Activated T-cell treated with anti-CD3 and anti-CD28 coated beads, Interleukin-2, amount 50 U/mL, for 48 hours (primary cell): Measurements from ENCODE around the gene UGT1A8.
A peak's percentile ranks its signal among the peaks of the same experiment; 100 is the strongest.
"Not testable (repeated sequence)": the region's sequence is repeated elsewhere in the genome, so short reads cannot be mapped to it uniquely, and the experiment has no call there.

Experiments used
- DNase-seq, 2 experiments: peaks; one replicate each; pipeline ENCODE4 v3.0.0-alpha.2; 2020

The UGT1A8 gene

DNA sequence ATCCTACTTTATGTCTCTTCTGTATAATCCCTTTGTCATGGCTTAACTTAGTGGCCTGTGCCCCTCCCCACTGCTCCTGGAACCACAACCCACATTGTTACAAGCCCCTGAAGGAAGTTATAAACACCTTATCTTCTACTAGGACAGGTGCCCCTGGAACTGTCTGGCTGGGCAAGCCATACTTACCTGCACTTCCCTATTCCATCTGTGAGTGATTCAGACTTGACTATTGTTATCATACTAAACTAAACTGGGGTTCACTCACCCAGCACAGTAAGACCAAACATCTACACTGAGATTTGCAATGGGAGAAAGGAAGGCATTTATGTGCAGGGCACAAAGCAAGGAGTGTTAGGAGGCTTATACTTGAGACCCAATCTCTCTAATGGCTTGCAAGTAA lies 71.6 kb downstream of the UGT1A8 start:
- DNase-seq, result no peak

GRCh38 chr2:233689501-233689900 lies 72.1 kb downstream of the UGT1A8 start:
- DNase-seq, result no peak

GRCh38 chr2:233690444-233690843 lies 73.0 kb downstream of the UGT1A8 start:
- no peak for DNase-seq

GRCh38 chr2:233691443-233692433 lies 74.3 kb downstream of the UGT1A8 start:
- DNase-seq, result no peak

GRCh38 chr2:233692648-233693047 lies 75.2 kb downstream of the UGT1A8 start, which contains the start of gene UGT1A6:
Gene UGT1A6, plus strand, starts transcription at chr2:233692890. Its CDS starts 115 bp downstream, at chr2:233693005.
- DNase-seq, result no peak

DNA sequence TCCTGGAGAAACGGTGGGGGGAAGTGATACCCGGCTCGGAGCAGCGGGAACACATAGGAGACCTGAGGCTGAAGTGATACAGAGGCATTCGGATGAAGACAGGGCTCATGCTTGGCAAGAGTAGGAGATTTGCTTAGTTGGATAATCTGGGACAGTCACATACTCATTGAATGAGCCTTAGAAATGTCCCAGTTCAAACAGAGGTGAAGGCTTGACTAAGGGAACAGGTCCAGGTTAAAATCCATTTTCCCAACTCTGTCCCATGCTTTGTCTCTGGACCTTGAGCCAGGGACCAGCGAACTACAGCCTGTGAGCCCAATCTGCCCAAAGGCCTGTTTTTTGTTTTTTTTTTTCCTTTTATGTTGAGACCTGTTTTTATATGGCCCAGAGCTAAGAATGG lies 76.5 kb downstream of the UGT1A8 start:
- DNase-seq, result no peak

DNA sequence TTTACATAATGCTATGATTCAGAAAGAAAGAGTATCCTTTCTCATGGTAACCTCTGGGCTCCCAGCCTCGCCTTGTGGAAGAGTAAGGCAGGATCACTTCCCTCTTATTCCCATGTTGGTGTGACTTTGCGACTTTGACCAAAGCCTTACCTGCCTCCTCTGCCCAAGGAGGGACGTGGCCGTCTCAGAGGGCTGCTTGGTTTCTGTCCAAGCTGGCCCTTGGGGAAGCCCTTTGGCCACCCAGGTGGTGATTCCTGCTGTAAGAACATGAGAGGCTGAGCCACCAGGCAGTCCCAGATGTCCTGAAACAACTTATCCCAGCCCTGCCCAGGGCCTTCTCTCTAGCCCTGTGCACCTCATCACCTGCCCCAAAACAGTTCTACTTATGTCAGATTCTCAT lies 81.3 kb downstream of the UGT1A8 start:
- no peak for DNase-seq

DNA sequence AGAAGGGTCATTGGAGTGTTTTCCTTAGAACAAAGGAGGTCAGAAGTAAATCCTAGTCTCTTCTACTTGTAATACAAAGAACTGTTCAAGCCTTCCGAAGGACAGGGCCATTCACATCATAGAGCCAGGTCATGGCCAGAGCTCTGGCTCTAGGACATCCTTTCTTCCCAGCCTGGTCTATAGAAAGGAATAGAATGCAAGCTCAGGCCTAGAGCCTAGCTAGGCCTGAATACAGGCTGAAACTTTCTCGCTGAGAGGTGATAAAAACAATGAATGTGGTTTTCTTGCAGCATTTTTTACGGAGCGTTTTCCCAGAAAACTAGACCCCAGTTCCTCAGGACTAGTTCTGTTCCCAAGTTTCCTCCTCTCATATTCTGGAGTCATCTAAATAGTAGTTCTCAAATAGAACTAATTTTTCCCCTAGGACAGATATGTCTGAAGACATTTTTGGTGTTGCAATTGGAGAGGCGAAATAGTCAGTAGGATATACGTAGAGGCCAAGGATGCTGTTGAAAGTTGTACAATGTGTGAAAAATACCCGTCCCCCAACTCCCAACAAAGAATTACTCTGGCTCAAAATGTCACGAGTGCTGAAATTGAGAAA lies 82.1 kb downstream of the UGT1A8 start:
- DNase-seq, result no peak

GRCh38 chr2:233700028-233700635 lies 82.7 kb downstream of the UGT1A8 start:
- no peak for DNase-seq

GRCh38 chr2:233700842-233701241 lies 83.4 kb downstream of the UGT1A8 start:
- not testable (repeated sequence) for DNase-seq

DNA sequence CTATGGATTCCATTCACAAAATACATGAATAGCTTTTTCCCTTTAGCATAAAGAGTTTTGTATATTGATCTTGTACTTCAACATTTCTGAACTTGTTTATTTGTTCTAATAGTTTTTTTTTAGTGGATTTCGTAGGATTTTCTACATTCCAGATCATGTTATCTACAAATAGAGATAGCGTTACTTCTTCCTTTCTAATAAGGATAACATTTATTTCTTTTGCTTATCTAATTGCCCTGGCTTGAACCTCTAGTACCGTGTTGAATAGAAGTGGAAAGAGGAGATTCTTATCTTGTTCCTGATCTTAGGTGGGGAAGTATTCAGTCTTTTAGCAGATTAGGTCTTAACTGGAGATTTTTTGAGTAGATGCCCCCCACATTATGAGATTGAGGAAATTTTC lies 84.8 kb downstream of the UGT1A8 start:
- DNase-seq, result no peak

GRCh38 chr2:233705911-233706506 lies 88.6 kb downstream of the UGT1A8 start:
- no peak for DNase-seq

GRCh38 chr2:233706720-233707119 lies 89.3 kb downstream of the UGT1A8 start:
- DNase-seq, result no peak

DNA sequence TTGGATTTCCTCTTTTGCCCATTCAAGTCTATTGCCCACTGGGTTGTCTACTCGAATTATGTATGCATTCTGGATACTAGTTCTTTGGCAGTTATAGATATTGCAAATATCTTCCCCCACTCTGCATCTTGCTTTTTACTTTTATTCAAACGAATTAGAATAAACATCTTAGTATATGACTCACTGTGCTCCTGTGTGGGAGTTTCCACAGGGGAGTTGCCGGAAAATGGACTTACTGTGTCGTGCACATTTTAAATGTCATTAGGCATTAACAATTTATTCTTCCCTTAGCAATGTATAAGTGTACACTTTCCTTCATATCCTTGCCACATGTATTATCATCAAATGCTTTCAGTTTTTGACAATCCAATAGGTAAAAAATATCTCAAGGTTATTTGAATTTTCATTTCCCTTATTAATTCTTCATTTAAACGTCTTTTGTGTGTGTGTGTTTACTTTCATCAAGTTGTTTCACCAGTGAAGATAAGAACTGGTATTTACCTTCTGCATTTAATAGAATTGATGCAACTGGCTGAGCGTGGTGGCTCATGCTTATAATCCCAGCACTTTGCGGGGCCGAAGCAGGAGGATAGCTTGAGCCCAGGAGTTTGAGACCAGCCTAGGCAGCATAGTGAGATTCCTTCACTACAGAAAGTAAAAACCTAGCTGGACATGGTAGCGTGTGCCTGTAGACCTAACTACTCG lies 90.7 kb downstream of the UGT1A8 start:
- no peak for DNase-seq

GRCh38 chr2:233708942-233709341 lies 91.5 kb downstream of the UGT1A8 start:
- no peak for DNase-seq

DNA sequence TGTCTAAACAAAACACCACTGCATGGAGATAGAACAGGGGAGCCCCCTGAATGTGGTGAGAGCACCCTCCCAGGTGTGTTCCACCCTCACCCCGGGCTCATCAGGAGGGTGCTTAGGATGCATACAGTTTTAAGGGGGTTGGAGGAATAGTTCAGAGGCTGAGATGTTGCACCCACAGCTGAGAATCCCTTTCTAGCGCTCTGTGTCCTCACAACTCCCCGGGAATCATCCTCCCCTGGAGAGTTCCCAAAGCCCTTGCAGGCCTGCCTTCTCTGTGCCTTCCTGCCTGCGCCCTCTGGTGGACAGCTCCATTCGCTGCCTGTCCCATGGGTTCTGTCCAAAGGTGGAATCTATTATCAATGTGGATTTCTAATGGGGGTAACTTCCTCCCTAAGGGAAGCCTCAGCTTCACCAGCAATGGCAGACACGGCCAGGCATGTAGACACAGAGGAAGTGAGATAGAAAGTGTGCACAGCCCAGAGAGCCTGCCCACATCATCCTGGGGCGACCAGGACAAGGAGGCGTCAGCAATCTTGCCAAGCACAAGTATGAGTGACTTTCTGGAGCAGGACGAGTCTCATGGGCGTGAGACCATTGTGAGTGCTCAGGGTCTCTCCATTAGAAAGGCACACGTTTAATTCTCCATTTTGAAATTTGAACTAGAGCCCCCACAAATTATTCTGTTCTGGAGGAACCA lies 94.0 kb downstream of the UGT1A8 start:
- peak; percentile 80 for DNase-seq

- DNase-seq, result no peak
Observed at GRCh38 chr2:233712611-233713261, 95.3 kb downstream of the UGT1A8 start, which contains the start of gene UGT1A5. Gene UGT1A5, plus strand, starts transcription at chr2:233712907. Its CDS starts 85 bp downstream, at chr2:233712992.

GRCh38 chr2:233713262-233713615 lies 95.8 kb downstream of the UGT1A8 start:
- DNase-seq, result no peak

DNA sequence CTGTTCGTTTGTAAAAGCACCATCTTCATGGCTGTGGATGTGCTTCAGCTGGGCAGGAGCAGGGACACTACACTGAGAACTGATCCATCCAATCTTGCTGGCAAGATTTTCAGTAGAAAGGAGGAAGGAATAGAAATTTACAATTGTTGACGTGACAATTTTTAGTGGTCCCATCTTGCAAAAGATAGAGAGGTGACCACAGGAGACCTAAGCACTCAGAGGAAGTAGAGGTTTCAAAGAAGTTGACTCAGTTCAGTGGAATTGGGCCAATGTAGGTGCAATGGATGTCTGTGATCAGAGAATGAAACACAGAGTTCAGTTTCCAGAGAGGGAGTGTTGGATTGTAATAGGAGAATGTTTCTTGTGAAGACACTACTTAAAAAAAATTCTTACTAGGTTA lies 96.7 kb downstream of the UGT1A8 start:
- no peak for DNase-seq

- DNase-seq, result no peak
Observed at GRCh38 chr2:233718552-233718951, 101.1 kb downstream of the UGT1A8 start, which contains the start of gene UGT1A4. Gene UGT1A4, plus strand, starts transcription at chr2:233718736. Its CDS starts 85 bp downstream, at chr2:233718821.

DNA sequence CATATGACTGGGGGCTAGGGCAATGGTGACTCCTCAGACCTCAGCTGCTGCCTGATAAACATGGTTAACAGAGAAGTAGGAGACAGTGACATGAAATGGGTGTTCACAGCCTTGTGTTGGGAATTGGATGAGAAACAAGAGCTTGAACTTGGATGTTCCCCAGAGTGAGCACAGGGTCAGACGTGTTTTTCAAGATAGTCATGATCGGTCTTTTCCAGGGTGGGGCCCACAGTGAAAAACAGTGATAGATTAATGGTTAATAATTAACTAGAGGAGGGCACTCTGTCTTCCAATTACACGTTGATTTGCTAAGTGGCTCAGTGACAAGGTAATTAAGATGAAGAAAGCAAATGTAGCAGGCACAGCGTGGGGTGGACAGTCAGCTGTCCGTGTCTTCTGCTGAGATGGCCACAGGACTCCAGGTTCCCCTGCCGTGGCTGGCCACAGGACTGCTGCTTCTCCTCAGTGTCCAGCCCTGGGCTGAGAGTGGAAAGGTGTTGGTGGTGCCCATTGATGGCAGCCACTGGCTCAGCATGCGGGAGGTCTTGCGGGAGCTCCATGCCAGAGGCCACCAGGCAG lies 111.4 kb downstream of the UGT1A8 start, which contains the start of gene UGT1A3:
UGT1A3 (plus strand) TSS at position 320 of the 579 bp plus-strand sequence; CDS start at position 405, 85 bp downstream.
- no peak for DNase-seq
